Measurements from ENCODE around the gene RCCD1. TPM values are rescaled to one million over a fixed set of nuclear protein-coding genes. Genes with fewer than 3 reads are reported as not detected.
A peak's percentile ranks its signal among the peaks of the same experiment; 100 is the strongest.
"Not testable (repeated sequence)": the region's sequence is repeated elsewhere in the genome, so short reads cannot be mapped to it uniquely, and the experiment has no call there.

Gene RCCD1
- polyA plus RNA-seq, 5 donors, result 16.3 to 22.4 (median 18.9) TPM

- DNase-seq, result no peak
These were observed 37.1 kb upstream of the RCCD1 start for GRCh38 chr15:90917569-90917968.

GRCh38 chr15:90918034-90918788 lies 36.5 kb upstream of the RCCD1 start:
- DNase-seq, result no peak

GRCh38 chr15:90918835-90919234 lies 35.8 kb upstream of the RCCD1 start:
- no peak for DNase-seq

DNA sequence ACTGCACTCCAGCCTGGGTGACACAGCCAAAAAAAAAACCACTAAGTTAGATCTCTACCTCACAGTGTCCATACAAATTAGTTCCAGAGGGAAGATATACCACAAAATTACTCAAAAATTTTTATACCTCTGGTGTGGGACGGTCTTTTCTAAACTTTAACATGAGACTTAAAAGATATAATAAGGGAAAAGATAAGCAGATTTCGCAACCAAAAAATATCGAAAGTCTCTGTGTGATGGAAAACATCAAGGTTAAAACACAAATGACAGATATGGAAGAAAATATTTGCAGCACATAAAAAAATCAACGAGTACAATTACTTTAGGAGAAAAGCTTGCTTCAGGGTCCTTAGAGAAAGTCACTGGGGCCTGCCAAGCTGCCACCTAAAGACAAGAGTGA lies 32.8 kb upstream of the RCCD1 start:
- no peak for DNase-seq

- DNase-seq, result not testable (repeated sequence)
These were observed 31.9 kb upstream of the RCCD1 start for GRCh38 chr15:90922712-90923322.

GRCh38 chr15:90924375-90924774 lies 30.3 kb upstream of the RCCD1 start:
- no peak for DNase-seq

- DNase-seq, result not testable (repeated sequence)
These were observed 27.9 kb upstream of the RCCD1 start for GRCh38 chr15:90926766-90927165.

DNA sequence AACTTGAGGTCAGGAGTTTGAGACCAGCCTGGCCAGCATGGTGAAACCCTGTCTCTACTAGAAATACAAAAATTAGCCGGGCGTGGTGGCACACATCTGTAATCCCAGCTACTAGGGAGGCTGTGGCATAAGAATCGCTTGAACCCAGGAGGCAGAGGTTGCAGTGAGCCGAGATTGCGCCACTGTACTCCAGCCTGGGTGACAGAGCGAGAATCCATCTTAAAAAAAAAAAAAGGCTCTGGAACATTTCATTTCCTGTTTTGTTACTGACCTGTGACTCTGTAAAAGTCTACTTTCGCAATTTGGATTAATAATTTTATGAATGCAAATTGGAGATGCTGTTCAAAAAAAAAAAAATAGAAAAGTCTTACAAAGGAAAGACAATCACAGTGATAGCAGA lies 26.6 kb upstream of the RCCD1 start:
- DNase-seq, result not testable (repeated sequence)

- no peak for DNase-seq
These were observed 25.3 kb upstream of the RCCD1 start for GRCh38 chr15:90929246-90930019.

DNA sequence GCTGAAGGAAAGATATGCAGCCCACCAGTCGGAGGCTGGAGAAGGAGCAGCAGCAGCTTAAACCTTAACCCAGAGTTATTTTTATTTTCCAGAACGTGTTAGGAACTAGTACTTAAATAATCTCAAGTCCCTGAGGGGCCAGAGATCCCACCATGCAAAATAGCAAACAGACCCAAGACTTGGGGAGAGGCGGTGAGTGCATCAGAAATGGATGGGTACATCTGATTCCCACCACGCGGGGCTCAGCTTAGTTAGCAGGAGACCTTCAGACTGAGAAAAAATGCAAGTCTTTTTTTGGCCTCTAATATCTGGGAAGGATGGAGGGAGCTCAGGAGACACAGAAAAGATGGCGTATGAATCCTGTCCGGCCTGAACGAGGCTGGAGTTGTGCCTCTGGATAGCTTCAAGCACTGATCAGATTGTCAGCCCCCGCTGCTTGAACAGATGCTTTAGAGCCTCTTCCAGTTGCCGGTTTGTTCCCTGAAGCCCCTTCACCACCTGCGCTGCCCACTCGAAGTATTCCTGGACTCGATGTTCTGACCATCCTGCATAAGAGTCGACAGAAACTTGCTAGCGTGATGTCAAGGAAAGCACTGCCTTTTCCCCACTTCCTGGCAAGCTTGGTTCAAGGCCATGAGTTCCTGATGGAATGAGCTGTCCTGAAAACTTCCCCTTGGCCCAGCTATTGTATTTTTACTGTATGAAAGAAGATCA lies 23.7 kb upstream of the RCCD1 start:
- DNase-seq, result no peak

DNA sequence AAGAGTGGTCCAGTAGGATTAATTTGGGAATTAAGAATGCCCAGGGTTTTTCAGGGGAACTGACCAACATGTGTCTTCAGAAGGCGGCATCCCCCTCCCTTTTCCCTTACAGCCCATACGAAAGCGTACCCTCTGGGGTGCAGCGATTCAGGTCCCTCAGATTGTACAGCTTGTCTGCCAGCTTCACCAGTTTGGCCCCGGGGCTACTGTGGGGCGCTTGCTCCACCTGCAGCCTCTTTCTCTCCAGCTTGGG lies 23.2 kb upstream of the RCCD1 start:
- no peak for DNase-seq

DNA sequence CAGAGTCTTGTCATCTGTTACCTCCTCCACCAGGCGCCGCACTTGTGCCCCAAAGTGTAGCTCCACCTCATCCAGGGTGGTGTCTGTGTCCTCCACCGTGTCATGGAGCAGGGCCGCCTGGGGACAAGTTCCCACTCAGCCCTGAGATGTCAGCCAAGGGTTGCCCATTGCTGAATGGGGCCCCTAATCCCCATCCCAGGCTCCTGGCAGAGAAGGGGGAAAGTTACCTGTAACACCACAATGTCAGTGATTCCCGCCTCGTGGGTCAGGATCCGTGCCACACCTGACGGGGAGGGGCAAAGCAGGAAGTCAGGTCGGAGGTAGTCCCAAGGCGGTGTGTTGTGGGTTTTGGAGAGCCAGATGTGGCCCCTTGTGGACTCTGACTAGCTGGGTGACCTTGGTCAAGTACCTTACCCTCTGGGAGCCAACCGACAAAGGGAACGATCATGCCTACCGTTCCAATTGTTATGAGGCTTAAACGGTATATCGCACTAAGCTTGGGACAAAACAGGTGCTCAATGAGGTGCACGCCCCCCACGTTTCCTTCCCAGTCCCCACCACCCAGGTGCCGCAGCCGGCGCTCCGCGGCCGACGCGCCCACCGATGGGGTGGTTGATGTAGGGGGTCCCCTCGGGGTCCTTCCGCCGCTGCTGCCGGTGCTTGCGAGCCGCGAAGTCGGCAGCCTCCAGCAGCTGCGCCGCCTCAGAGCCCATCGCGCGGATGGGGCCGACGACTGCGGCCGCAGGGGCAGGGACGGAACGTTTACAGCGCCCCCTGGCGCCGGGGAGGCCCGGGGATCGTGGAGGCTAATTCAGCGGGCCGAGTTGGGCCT lies 22.6 kb upstream of the RCCD1 start, which contains the start of gene HDDC3:
Gene HDDC3, minus strand, starts transcription at position 722 of the 832 bp plus-strand sequence. Its CDS starts 9 bp downstream, at position 713.
- peak; percentile 77 to 82 for DNase-seq

DNA sequence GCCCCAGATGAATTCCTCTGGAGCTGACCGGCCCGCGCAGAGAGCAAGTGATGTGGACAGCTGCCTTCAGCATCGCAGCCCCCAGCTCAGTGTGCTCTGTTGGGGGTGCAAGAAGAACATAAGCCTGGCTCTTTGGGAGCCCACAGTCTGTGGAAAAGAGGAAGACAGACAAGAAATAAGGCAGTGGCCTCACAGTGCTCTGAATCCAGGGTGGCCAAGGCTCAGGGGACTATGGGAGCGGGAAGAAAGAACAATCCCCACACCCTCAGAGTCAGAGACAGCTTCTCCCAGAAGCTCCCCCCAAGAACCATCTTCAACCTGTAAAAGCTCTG lies 22.1 kb upstream of the RCCD1 start:
- no peak for DNase-seq

- no peak for DNase-seq
These were observed 21.4 kb upstream of the RCCD1 start for GRCh38 chr15:90933301-90933700.

DNA sequence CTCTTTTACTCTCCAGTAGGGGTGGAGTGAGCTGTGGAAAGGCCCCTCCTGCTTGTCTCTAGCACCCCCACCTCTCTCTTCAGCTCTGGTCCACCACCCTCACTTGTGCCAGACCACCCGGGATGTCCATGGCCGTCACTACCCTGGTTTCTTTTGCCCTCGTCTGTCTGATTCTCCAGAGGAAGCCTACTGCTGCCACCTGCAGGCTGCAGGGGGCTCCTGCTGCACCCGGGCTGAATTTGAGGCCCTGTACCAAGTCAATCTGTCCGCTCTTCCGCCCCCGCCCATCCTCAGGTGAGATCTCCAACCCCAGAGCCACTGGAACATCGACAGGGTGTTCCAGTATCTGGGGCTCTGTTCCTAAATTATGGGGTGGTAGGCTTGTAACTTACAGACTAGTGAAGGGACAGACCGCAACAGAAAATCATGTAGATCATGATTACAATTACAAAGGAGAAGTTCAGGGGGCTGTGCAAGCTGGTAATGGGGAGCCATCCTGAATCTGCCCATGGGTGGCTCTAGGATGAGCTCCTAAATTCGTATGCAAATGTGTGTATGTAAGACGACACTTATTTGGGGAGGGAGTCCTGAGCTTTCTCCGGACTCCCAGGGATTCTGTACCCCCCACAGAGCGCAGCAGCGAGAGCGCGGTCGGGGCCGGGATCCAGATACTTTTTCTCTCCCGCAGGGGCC lies 20.3 kb upstream of the RCCD1 start:
- peak; percentile 63 to 75 for DNase-seq

DNA sequence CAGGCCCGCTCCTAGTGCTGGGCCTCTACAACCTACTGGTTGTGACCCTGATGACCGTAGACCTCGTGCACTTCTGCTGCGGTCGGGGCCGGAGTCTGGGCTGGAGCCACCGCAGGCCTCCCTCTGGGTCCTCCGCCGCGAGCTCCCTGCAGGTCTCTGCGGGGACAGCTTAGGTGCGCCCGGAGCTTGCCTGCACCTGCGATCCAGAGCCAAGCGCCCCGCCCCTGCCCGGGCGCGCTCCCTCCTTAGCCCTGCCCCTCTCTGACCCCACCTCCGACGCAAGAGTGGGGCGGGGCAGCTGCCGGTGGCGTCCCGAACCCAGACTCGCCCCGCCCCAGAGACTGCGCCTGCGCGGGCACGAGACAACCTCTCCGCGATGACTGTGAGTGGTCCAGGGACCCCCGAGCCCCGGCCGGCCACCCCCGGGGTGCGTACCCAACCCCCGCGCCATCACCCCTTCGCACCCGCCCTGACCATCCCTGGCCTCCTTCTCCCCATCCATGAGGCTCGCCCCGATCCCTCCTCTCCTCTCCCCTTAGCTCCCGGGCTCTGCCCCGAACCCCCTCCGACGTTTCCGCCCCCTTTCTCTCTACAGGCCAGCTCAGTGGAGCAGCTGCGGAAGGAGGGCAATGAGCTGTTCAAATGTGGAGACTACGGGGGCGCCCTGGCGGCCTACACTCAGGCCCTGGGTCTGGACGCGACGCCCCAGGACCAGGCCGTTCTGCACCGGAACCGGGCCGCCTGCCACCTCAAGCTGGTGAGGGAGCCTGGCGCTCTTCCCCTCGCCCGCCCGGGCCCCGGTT lies 19.5 kb upstream of the RCCD1 start, which contains the start of gene UNC45A:
Gene UNC45A, plus strand, starts transcription at position 337 of the 803 bp plus-strand sequence. Its CDS starts 40 bp downstream, at position 377.
- peak; percentile 88 to 89 for DNase-seq

DNA sequence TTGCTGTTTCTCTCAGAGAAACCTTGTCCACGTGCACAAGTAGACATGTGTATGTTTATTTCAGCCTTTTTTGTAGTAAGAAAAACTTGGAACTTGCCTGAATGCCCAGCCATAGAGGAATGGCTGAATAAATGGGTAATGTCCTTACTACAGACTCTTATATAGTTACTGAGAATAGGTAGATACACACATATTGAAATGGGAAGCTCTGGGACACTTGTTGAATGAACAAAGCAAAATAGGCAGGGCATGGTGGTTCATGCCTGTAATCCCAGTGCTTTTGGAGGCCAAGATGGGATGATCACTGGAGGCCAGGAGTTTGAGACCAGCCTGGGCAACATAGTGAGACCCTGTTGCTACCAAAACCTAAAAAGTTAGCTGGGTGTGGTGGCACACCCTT lies 17.9 kb upstream of the RCCD1 start:
- DNase-seq, result no peak

- DNase-seq, result no peak
These were observed 16.4 kb upstream of the RCCD1 start for GRCh38 chr15:90938261-90938660.

- DNase-seq, result no peak
These were observed 14.9 kb upstream of the RCCD1 start for GRCh38 chr15:90939756-90940155.

- DNase-seq, result no peak
These were observed 13.6 kb upstream of the RCCD1 start for GRCh38 chr15:90941038-90941437.
